Fibroblast of skin of scalp (primary cell): ENCODE measurements around the gene MSN.
A peak's percentile ranks its signal among the peaks of the same experiment; 100 is the strongest.
"Not testable (repeated sequence)": the region's sequence is repeated elsewhere in the genome, so short reads cannot be mapped to it uniquely, and the experiment has no call there.

Experiments
- DNase-seq: peaks from one replicate; pipeline ENCODE4 v3.0.0-alpha.2; 2013

The MSN gene

GRCh38 chrX:65720381-65720964 is 53.0 kb downstream of the MSN start:
- DNase-seq = no peak

- peak; percentile 40 for DNase-seq
Measured at GRCh38 chrX:65723706-65724105, 56.3 kb downstream of the MSN start.

GRCh38 chrX:65726715-65727114 is 59.3 kb downstream of the MSN start:
- no peak for DNase-seq

GRCh38 chrX:65731684-65732289 is 64.3 kb downstream of the MSN start:
- DNase-seq = no peak

- no peak for DNase-seq
Measured at GRCh38 chrX:65740909-65741308, 73.5 kb downstream of the MSN start.

GRCh38 chrX:65741823-65742222 is 74.4 kb downstream of the MSN start:
- DNase-seq = no peak

- no peak for DNase-seq
Measured at GRCh38 chrX:65744965-65745364, 77.5 kb downstream of the MSN start.

GRCh38 chrX:65745427-65745826 is 78.0 kb downstream of the MSN start:
- DNase-seq = no peak

GRCh38 chrX:65745992-65746391 is 78.5 kb downstream of the MSN start:
- DNase-seq = no peak

- no peak for DNase-seq
Measured at GRCh38 chrX:65750674-65751469, 83.4 kb downstream of the MSN start.

GRCh38 chrX:65751519-65751918 is 84.1 kb downstream of the MSN start:
- no peak for DNase-seq

- no peak for DNase-seq
Measured at GRCh38 chrX:65752294-65752693, 84.8 kb downstream of the MSN start.

GRCh38 chrX:65755786-65756185 is 88.3 kb downstream of the MSN start:
- no peak for DNase-seq

- DNase-seq = no peak
Measured at GRCh38 chrX:65757943-65758342, 90.5 kb downstream of the MSN start.

GRCh38 chrX:65758505-65758904 is 91.1 kb downstream of the MSN start:
- no peak for DNase-seq

GRCh38 chrX:65759525-65759924 is 92.1 kb downstream of the MSN start:
- DNase-seq = not testable (repeated sequence)

GRCh38 chrX:65769564-65770292 is 102.3 kb downstream of the MSN start:
- no peak for DNase-seq

- no peak for DNase-seq
Measured at GRCh38 chrX:65772842-65773241, 105.4 kb downstream of the MSN start.

GRCh38 chrX:65781845-65782244 is 114.4 kb downstream of the MSN start:
- peak; percentile 1 for DNase-seq

GRCh38 chrX:65783746-65784145 is 116.3 kb downstream of the MSN start:
- no peak for DNase-seq
